Fibroblast of upper back skin (primary cell): ENCODE results near the gene TGFBR2.

ENCODE experiments used
- DNase-seq: peaks from one replicate; pipeline ENCODE4 v3.0.0-alpha.2; 2013

TGFBR2 gene

DNA sequence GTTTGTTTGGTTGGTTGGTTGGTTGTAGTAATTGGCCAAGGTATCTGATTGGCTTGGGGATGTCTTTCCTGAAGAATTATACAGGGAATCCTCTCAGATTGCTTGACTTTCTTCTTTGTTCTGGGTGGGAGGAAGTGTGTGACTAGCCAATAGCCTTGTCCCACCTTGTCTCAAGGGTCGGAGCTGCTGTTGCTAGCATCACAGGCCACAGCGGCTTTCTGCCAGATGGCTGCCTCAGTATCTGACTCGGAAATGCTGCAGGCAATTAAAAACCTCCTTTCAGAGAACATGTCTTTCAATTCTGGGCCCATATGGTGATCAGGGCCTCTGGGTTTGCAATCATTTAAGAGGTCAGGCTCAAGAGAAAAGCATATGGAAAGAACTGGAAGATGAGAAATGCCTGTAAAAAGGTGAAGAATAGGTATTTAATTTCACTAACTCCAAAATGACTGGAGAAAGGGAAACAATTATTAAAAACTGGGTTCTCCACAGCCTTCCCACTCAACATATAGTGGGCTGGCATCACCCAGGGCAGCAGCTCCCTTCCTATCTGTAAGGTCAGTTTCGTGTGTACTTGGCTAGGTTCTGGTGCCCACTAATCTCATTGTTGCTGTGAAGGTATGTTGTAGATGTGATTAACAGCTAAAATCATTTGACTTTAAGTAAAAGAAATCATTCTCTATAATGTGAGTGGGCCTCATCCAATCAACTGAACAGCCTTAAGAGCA is 32.4 kb downstream of the TGFBR2 start:
- no peak for DNase-seq

GRCh38 chr3:30639937-30640336 is 33.5 kb downstream of the TGFBR2 start:
- DNase-seq, result no peak

GRCh38 chr3:30640851-30641250 is 34.5 kb downstream of the TGFBR2 start:
- no peak for DNase-seq

- DNase-seq, result no peak
These were observed 35.2 kb downstream of the TGFBR2 start for GRCh38 chr3:30641416-30642251.

- peak; percentile 22 for DNase-seq
These were observed 36.5 kb downstream of the TGFBR2 start for GRCh38 chr3:30642849-30643361.

- DNase-seq, result no peak
These were observed 37.5 kb downstream of the TGFBR2 start for GRCh38 chr3:30643763-30644462.

DNA sequence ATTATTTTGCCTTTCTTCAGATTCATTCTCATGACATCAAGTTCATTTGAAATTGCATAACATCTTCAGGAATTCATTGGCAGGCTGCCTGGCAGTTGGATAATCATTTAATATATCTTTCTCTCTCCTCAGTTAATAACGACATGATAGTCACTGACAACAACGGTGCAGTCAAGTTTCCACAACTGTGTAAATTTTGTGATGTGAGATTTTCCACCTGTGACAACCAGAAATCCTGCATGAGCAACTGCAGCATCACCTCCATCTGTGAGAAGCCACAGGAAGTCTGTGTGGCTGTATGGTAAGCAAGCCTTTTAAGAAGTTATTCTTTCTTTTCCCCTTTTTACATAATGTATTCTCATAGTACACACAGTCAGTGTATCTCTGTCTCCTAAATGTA is 38.2 kb downstream of the TGFBR2 start:
- peak; percentile 84 for DNase-seq

GRCh38 chr3:30645077-30645476 is 38.7 kb downstream of the TGFBR2 start:
- no peak for DNase-seq

- DNase-seq, result peak; percentile 46
These were observed 39.9 kb downstream of the TGFBR2 start for GRCh38 chr3:30646181-30646876.

GRCh38 chr3:30646961-30647752 is 40.8 kb downstream of the TGFBR2 start:
- no peak for DNase-seq

GRCh38 chr3:30648670-30649357 is 42.4 kb downstream of the TGFBR2 start:
- DNase-seq, result no peak

DNA sequence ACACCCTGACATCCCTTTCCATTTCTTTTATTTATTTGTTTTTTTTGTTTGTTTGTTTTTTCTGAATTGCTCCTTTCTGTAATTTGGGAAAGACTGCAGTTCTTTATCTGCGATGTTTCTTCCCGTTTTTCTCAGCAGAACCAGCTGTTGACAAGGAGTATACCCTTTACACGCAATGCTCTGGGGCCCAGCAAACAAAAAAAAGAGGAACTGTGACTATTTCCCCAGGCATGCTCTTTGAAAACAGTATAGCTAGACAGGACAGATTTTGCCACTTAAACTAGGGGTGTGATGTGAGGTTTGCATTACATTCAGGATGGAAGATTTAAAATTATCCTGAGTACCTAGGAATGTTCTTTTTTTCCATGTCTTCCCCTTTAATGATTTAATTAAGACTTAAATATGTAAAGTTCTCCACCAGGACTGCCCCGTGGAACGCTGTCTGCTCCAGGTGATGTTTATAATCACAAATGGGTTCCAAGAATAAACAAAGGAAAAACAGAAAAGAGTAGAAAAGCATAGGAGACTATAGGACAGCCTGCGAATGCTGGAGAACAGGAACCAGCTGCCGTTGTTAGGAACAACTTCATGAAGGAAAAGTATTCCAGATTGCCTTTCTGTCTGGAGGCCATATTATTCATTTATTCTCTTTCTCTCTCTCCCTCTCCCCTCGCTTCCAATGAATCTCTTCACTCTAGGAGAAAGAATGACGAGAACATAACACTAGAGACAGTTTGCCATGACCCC is 43.3 kb downstream of the TGFBR2 start:
- peak; percentile 53 for DNase-seq

GRCh38 chr3:30650348-30650995 is 44.1 kb downstream of the TGFBR2 start:
- no peak for DNase-seq

GRCh38 chr3:30654269-30654668 is 47.9 kb downstream of the TGFBR2 start:
- no peak for DNase-seq

DNA sequence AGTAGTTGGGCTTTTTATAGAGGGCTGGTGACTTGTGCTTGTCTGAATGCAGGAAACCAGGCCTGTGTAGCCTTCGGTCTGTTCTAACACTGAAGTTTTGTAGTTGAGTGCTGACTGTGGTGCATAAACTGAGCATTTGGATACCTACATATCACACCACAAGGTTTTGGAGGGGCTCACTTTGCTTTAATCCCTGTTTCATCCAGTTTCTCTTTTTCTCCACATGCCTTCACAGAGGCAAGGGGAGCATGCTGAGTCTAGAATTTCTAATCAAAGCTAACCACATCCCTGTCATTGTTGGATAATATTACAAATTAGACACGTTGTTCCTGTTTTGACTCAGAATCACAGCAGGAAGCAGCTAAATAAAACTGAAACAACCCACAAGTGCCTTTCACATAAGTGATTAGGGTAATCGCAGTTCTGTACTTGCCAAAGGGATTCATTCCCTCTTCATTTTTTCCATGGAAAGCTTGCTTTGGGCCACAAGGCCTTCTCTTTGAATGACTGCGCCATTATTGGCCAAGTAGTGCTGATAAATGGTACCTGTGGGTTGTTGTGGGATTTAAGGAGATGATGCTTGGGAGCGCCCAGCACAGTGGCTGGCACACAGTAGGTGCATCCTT is 48.9 kb downstream of the TGFBR2 start:
- peak; percentile 70 for DNase-seq

DNA sequence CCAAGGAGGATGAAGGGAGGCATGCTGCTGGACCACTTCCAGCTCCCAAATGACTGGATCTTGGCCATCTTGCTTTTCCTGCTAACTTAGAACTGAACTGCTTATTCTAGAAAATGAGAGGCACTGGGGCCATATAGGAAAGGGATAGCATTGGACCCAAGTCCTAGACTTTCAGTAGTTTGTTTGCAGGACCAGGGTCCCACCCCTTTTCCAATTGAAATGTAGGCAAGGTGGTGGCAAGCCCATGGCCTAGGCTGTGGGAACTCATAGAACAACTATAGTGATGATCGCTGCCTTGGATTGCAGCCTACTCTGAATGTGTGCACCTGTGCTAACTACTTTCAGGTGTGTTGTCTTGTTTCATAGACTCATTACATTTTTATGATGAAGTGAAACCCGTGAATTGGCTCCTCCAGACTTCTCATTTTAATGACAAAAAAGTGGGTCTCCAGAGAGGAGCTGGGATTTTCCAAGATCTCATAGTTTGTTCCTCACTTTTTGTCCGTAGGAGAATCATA is 50.3 kb downstream of the TGFBR2 start:
- no peak for DNase-seq

DNA sequence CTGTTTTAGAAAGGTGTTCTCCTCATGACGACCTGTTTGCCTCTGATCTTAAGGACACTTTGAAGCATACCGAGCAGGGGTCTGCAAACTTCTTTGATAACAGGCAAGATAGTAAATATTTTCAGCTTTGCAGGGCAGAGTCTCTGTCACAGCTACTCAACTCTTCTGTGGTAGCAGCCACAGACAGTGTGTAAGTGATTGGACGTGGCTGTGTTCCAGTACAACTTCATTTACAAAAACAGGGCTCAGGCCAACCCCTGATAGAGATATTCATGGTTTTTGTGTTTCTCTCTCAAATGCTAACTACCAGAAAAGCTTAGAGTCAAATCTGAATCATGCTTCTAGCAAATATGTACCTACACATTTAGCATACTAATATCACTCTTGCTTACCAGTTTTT is 51.5 kb downstream of the TGFBR2 start:
- DNase-seq, result peak; percentile 64

DNA sequence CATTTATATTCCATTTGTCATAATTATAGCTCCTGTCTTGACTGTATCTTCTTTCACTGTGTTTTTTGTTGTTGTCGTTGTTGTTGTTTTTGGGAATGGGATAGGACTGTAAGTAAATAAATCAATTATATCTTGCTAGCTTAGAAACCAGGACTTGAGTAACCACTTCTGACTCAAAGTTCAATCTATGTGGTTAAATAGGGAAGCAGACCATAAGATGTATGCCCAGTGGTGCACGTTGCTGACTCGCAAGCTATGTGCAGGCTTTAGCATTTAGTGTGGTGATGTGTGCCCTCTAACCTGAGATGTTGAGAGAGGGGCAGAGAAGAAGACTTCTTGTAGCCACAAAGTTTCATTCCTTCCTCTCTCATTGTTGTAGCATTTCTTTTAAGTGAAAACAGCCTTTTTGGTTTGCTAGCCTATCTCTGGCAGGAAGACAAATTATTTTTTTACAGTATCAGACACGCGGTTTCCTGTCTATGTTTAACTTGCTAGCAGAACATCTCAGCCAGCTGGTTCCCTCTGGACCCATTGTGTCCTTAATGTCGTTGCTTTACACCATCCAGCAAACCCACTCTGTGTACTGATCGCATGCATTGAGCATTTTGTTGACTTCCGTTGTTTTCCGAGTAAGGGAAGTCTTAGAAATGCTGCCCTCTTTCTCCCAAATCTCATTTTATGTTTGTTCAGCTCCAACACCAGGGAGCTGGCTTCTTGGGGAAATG is 52.1 kb downstream of the TGFBR2 start:
- DNase-seq, result peak; percentile 90
